NCI-H187 treated with DMSO at 0.1 percent for 48 hours (cell line): ENCODE data around the gene HMGB1.
"Not testable (repeated sequence)": the region's sequence is repeated elsewhere in the genome, so short reads cannot be mapped to it uniquely, and the experiment has no call there.

Experiments
- DNase-seq: peaks from one replicate; lab custom pipeline; 2025; lab: John Stamatoyannopoulos, UW

The HMGB1 gene

GRCh38 chr13:30466358-30466714, 600 bp upstream of the HMGB1 start:
- no peak for DNase-seq

- DNase-seq: no peak
Observed at GRCh38 chr13:30465343-30465592, 468 bp downstream of the HMGB1 start.

- DNase-seq: no peak
Observed at GRCh38 chr13:30464496-30465342, 1.0 kb downstream of the HMGB1 start.

- DNase-seq: no peak
Observed at GRCh38 chr13:30463787-30464495, 1.8 kb downstream of the HMGB1 start.

- not testable (repeated sequence) for DNase-seq
Observed at GRCh38 chr13:30461279-30462066, 4.3 kb downstream of the HMGB1 start.

GRCh38 chr13:30457306-30457891, 8.3 kb downstream of the HMGB1 start:
- DNase-seq: no peak

- no peak for DNase-seq
Observed at GRCh38 chr13:30456290-30456689, 9.4 kb downstream of the HMGB1 start.

- no peak for DNase-seq
Observed at GRCh38 chr13:30454991-30455390, 10.7 kb downstream of the HMGB1 start.

- no peak for DNase-seq
Observed at GRCh38 chr13:30453727-30454126, 12.0 kb downstream of the HMGB1 start.

- not testable (repeated sequence) for DNase-seq
Observed at GRCh38 chr13:30451476-30451875, 14.3 kb downstream of the HMGB1 start.

- DNase-seq: no peak
Observed at GRCh38 chr13:30450066-30450465, 15.7 kb downstream of the HMGB1 start.

GRCh38 chr13:30448441-30448840, 17.3 kb downstream of the HMGB1 start:
- no peak for DNase-seq

- no peak for DNase-seq
Observed at GRCh38 chr13:30446126-30446500, 19.6 kb downstream of the HMGB1 start.

- no peak for DNase-seq
Observed at GRCh38 chr13:30443957-30444404, 21.8 kb downstream of the HMGB1 start.

- DNase-seq: not testable (repeated sequence)
Observed at GRCh38 chr13:30443491-30443890, 22.2 kb downstream of the HMGB1 start.

- DNase-seq: no peak
Observed at GRCh38 chr13:30442926-30443325, 22.8 kb downstream of the HMGB1 start.

GRCh38 chr13:30440910-30441703, 24.6 kb downstream of the HMGB1 start:
- no peak for DNase-seq

- DNase-seq: no peak
Observed at GRCh38 chr13:30438286-30438685, 27.4 kb downstream of the HMGB1 start.

- no peak for DNase-seq
Observed at GRCh38 chr13:30437177-30437576, 28.6 kb downstream of the HMGB1 start.

GRCh38 chr13:30435911-30436451, 29.8 kb downstream of the HMGB1 start:
- DNase-seq: no peak

GRCh38 chr13:30431269-30431940, 34.3 kb downstream of the HMGB1 start:
- DNase-seq: no peak
